AG04450 (cell line): ENCODE data around the gene JAML. TPM values are rescaled to one million over a fixed set of nuclear protein-coding genes. Genes with fewer than 3 reads are reported as not detected.

Experiments
- CTCF ChIA-PET: fragments of 300-600, 350-600 bp; formaldehyde crosslinking; extraction: SDS; loops from one replicate; lab custom pipeline; 2022; ENCODE audit warnings: antibody characterized with exemption, inconsistent platforms; lab: Charles Lee
- POLR2A ChIA-PET: fragments of 350-600 bp; formaldehyde crosslinking; extraction: SDS; loops from one replicate; lab custom pipeline; 2021; ENCODE audit warnings: antibody characterized with exemption, inconsistent platforms; lab: Yijun Ruan, JAX
- DNase-seq: peaks from one replicate; pipeline ENCODE4 v3.0.0-alpha.2; 2011; ENCODE audit warnings: low read depth, low spot score
- H3K27ac ChIP-seq: one replicate; pipeline ENCODE4 v1.5.1; 2012; ENCODE audit warnings: low read depth, low read length, control low read depth
- H3K27me3 ChIP-seq: one replicate; pipeline ENCODE4 v1.6.0; 2012; ENCODE audit warnings: low read length; ENCODE audit not compliant: control insufficient read depth, insufficient read depth
- H3K4me3 ChIP-seq: 2 replicates; pipeline ENCODE4 v1.5.1; 2011; ENCODE audit warnings: mild to moderate bottlenecking, low read depth, low read length, control low read depth
- H3K9me3 ChIP-seq: 2 replicates; pipeline ENCODE4 v1.5.1; 2012; ENCODE audit warnings: low read length; ENCODE audit not compliant: control insufficient read depth, insufficient read depth
- CTCF ChIP-seq: IDR thresholded peaks from 2 replicates; pipeline ENCODE4 v1.5.1; 2011; ENCODE audit warnings: low read depth, low read length, control low read depth, inconsistent platforms
- polyA plus RNA-seq: library from polyadenylated mRNA; depleted of rRNA; stranded (reverse); fragments of >200 nt; gene quantifications from 2 replicates; pipeline ENCODE4 v1.2.3, GENCODE V29; 2011

Gene JAML
- polyA plus RNA-seq, 1 experiment = not detected

- CTCF ChIA-PET = no interaction called here
- Histone ChIP-seq H3K9me3 (no peaks in the 10 kb centered on the region), H3K27me3 (peaks cover 4% of the 10 kb centered on the region), H3K27ac (no peak overlapping the region), H3K4me3 (no peak overlapping the region)
- DNase-seq = no peak
- no peak for TF ChIP-seq CTCF
- POLR2A ChIA-PET = no interaction called here
Observed at GRCh38 chr11:118240999-118241763, 16.4 kb upstream of the JAML start.

GRCh38 chr11:118239509-118240205 lies 14.8 kb upstream of the JAML start:
- ChIA-PET POLR2A (no interaction called here), CTCF (interaction anchor here (0.7 to 0.8 kb wide), 2 partner anchors 41 to 69 kb away, joined by 3 read pairs; no protein-coding TSS in a partner anchor)
- no peak overlapping the region for H3K27ac ChIP-seq
- H3K27me3 ChIP-seq = peaks cover 4% of the 10 kb centered on the region
- no peak overlapping the region for H3K4me3 ChIP-seq
- TF ChIP-seq CTCF = no peak
- no peak for DNase-seq
- no peaks in the 10 kb centered on the region for H3K9me3 ChIP-seq

- no peak for TF ChIP-seq CTCF
- CTCF ChIA-PET = interaction anchor here (0.8 kb wide), 1 partner anchor 68 kb away, joined by 3 read pairs; no protein-coding TSS in a partner anchor
- H3K27me3 ChIP-seq = peaks cover 4% of the 10 kb centered on the region
- POLR2A ChIA-PET = no interaction called here
- H3K4me3 ChIP-seq = no peak overlapping the region
- H3K27ac ChIP-seq = no peak overlapping the region
- DNase-seq = no peak
- no peaks in the 10 kb centered on the region for H3K9me3 ChIP-seq
Observed at GRCh38 chr11:118238929-118239328, 14.1 kb upstream of the JAML start.

GRCh38 chr11:118238421-118238820 lies 13.6 kb upstream of the JAML start:
- Histone ChIP-seq H3K4me3 (no peak overlapping the region), H3K27ac (no peak overlapping the region), H3K27me3 (peaks cover 4% of the 10 kb centered on the region), H3K9me3 (no peaks in the 10 kb centered on the region)
- ChIA-PET CTCF (no interaction called here), POLR2A (no interaction called here)
- no peak for DNase-seq
- TF ChIP-seq CTCF = no peak

- Histone ChIP-seq H3K27me3 (no peaks in the 10 kb centered on the region), H3K9me3 (no peaks in the 10 kb centered on the region), H3K27ac (no peak overlapping the region), H3K4me3 (no peak overlapping the region)
- POLR2A ChIA-PET = no interaction called here
- no peak for TF ChIP-seq CTCF
- DNase-seq = no peak
- CTCF ChIA-PET = interaction anchor here (1.8 kb wide), 1 partner anchor 38 kb away, joined by 7 read pairs; no protein-coding TSS in a partner anchor
Observed at GRCh38 chr11:118236170-118236569, 11.4 kb upstream of the JAML start.
